Stomach smooth muscle (tissue), 2 donors: ENCODE data around the gene ARID4B.

ENCODE experiments used
- H3K27ac ChIP-seq: one replicate; pipeline ENCODE4 v1.7.0; 2013; ENCODE audit warnings: mild to moderate bottlenecking, low read length, inconsistent platforms
- H3K27me3 ChIP-seq, 2 donors: one replicate each; pipeline ENCODE4 v1.7.0; 2013; ENCODE audit warnings: low read length in 2 of 2; ENCODE audit not compliant: insufficient read depth in 2 of 2, control insufficient read depth in 1 of 2
- H3K36me3 ChIP-seq, 2 donors: one replicate each; pipeline ENCODE4 v1.7.0; 2013; ENCODE audit warnings: low read length in 2 of 2; ENCODE audit not compliant: control insufficient read depth in 2 of 2, insufficient read depth in 2 of 2
- H3K4me1 ChIP-seq: one replicate; pipeline ENCODE4 v1.7.0; 2013; ENCODE audit warnings: low read length; ENCODE audit not compliant: control insufficient read depth, insufficient read depth
- H3K4me3 ChIP-seq, 2 donors: one replicate each; pipeline ENCODE4 v1.7.0; 2013; ENCODE audit warnings: low read length in 2 of 2
- H3K9ac ChIP-seq, 2 donors: one replicate each; pipeline ENCODE4 v1.7.0; 2013; ENCODE audit warnings: low read length in 2 of 2, mild to moderate bottlenecking in 1 of 2
- H3K9me3 ChIP-seq, 2 donors: one replicate each; pipeline ENCODE4 v1.7.0; 2013; ENCODE audit warnings: low read length in 2 of 2; ENCODE audit not compliant: control insufficient read depth in 2 of 2
- donor health status: healthy.
- donor health status: Pancreatic carcinoma.

ARID4B gene

GRCh38 chr1:235357485-235358373 lies 29.8 kb upstream of the ARID4B start:
- Histone ChIP-seq H3K27ac (no peak overlapping the region), H3K27me3 (no peaks in the 10 kb centered on the region), H3K4me3 (no peak overlapping the region), H3K36me3 (no peaks in the 10 kb centered on the region), H3K9me3 (no peaks in the 10 kb centered on the region), H3K4me1 (no peaks in the 10 kb centered on the region), H3K9ac (no peak overlapping the region)

- Histone ChIP-seq H3K9ac (no peak overlapping the region), H3K36me3 (no peaks in the 10 kb centered on the region), H3K4me3 (no peak overlapping the region), H3K27me3 (no peaks in the 10 kb centered on the region), H3K27ac (no peak overlapping the region), H3K4me1 (no peaks in the 10 kb centered on the region), H3K9me3 (no peaks in the 10 kb centered on the region)
Measured at GRCh38 chr1:235351898-235352297, 23.9 kb upstream of the ARID4B start.

- Histone ChIP-seq H3K4me3 (no peak overlapping the region), H3K27me3 (no peaks in the 10 kb centered on the region), H3K9ac (no peak overlapping the region), H3K9me3 (no peaks in the 10 kb centered on the region), H3K4me1 (no peaks in the 10 kb centered on the region), H3K36me3 (no peaks in the 10 kb centered on the region), H3K27ac (no peak overlapping the region)
Measured at GRCh38 chr1:235351441-235351840, 23.5 kb upstream of the ARID4B start.

GRCh38 chr1:235343726-235344125 lies 15.7 kb upstream of the ARID4B start:
- H3K9me3 ChIP-seq: no peaks in the 10 kb centered on the region
- peaks cover 1% of the 10 kb centered on the region for H3K4me1 ChIP-seq
- no peak overlapping the region for H3K27ac ChIP-seq
- peaks cover 12 to 19% of the 10 kb centered on the region in 2 donors for H3K36me3 ChIP-seq
- no peaks in the 10 kb centered on the region for H3K27me3 ChIP-seq
- H3K9ac ChIP-seq: no peak overlapping the region
- no peak overlapping the region for H3K4me3 ChIP-seq

- H3K9me3 ChIP-seq: no peaks in the 10 kb centered on the region
Measured at GRCh38 chr1:235342471-235342870, 14.5 kb upstream of the ARID4B start.

GRCh38 chr1:235342039-235342438 lies 14.1 kb upstream of the ARID4B start:
- Histone ChIP-seq H3K9ac (no peak overlapping the region), H3K27ac (no peak overlapping the region), H3K9me3 (no peaks in the 10 kb centered on the region), H3K4me3 (no peak overlapping the region), H3K36me3 (peaks cover 18 to 19% of the 10 kb centered on the region in 2 donors), H3K27me3 (no peaks in the 10 kb centered on the region), H3K4me1 (peaks cover 3% of the 10 kb centered on the region)

More at GRCh38 chr1:235342471-235342870, 14.5 kb upstream of the ARID4B start:
- H3K4me3 ChIP-seq: no peak overlapping the region
- no peaks in the 10 kb centered on the region for H3K27me3 ChIP-seq
- no peak overlapping the region for H3K27ac ChIP-seq
- no peak overlapping the region for H3K9ac ChIP-seq
- H3K4me1 ChIP-seq: peaks cover 3% of the 10 kb centered on the region
- H3K36me3 ChIP-seq: peaks cover 13 to 19% of the 10 kb centered on the region in 2 donors

- no peak overlapping the region for H3K9ac ChIP-seq
- H3K4me1 ChIP-seq: peaks cover 3% of the 10 kb centered on the region
- H3K27ac ChIP-seq: no peak overlapping the region
- H3K4me3 ChIP-seq: no peak overlapping the region
- no peaks in the 10 kb centered on the region for H3K9me3 ChIP-seq
- no peaks in the 10 kb centered on the region for H3K27me3 ChIP-seq
- peaks cover 22% of the 10 kb centered on the region in 2 donors for H3K36me3 ChIP-seq
Measured at GRCh38 chr1:235341334-235341733, 13.4 kb upstream of the ARID4B start.

GRCh38 chr1:235339746-235340145 lies 11.8 kb upstream of the ARID4B start:
- Histone ChIP-seq H3K27ac (no peak overlapping the region), H3K4me1 (peaks cover 3% of the 10 kb centered on the region), H3K27me3 (no peaks in the 10 kb centered on the region), H3K9ac (no peak overlapping the region), H3K9me3 (no peaks in the 10 kb centered on the region), H3K4me3 (no peak overlapping the region), H3K36me3 (peaks cover 22% of the 10 kb centered on the region in 2 donors)

- H3K4me3 ChIP-seq: no peak overlapping the region
- no peak overlapping the region for H3K9ac ChIP-seq
- no peaks in the 10 kb centered on the region for H3K27me3 ChIP-seq
- peaks cover 5% of the 10 kb centered on the region for H3K4me1 ChIP-seq
- no peak overlapping the region for H3K27ac ChIP-seq
- no peaks in the 10 kb centered on the region for H3K9me3 ChIP-seq
- peaks cover 7 to 10% of the 10 kb centered on the region in 2 donors for H3K36me3 ChIP-seq
Measured at GRCh38 chr1:235336903-235337302, 8.9 kb upstream of the ARID4B start.

GRCh38 chr1:235331401-235331800 lies 3.4 kb upstream of the ARID4B start:
- H3K4me1 ChIP-seq: peaks cover 11% of the 10 kb centered on the region
- H3K9ac ChIP-seq: peak overlapping the region in 1 of 2 donors; percentile 43
- H3K27ac ChIP-seq: no peak overlapping the region

GRCh38 chr1:235330918-235331285 lies 2.9 kb upstream of the ARID4B start:
- no peak overlapping the region for H3K4me3 ChIP-seq
- no peak overlapping the region for H3K27ac ChIP-seq
- peaks cover 14% of the 10 kb centered on the region for H3K4me1 ChIP-seq
- no peaks in the 10 kb centered on the region for H3K36me3 ChIP-seq
- no peaks in the 10 kb centered on the region for H3K9me3 ChIP-seq
- peak overlapping the region in 1 of 2 donors; percentile 43 for H3K9ac ChIP-seq
- H3K27me3 ChIP-seq: no peaks in the 10 kb centered on the region

More at GRCh38 chr1:235331401-235331800, 3.4 kb upstream of the ARID4B start:
- Histone ChIP-seq H3K4me3 (no peak overlapping the region), H3K9me3 (no peaks in the 10 kb centered on the region), H3K36me3 (no peaks in the 10 kb centered on the region), H3K27me3 (no peaks in the 10 kb centered on the region)
